Tongue (tissue), 3 donors: ENCODE results near the gene ZNF616. TPM values are rescaled to one million over a fixed set of nuclear protein-coding genes. Genes with fewer than 3 reads are reported as not detected.
"Not testable (repeated sequence)": the region's sequence is repeated elsewhere in the genome, so short reads cannot be mapped to it uniquely, and the experiment has no call there.

Experiments
- DNase-seq: peaks from one replicate; pipeline ENCODE4 v3.0.0-alpha.2; 2015
- small RNA-seq: library from RNA; depleted of rRNA; stranded (forward); fragments of <200 nt; gene quantifications from one replicate; pipeline ENCODE3, GENCODE V24; 2014; ENCODE audit warnings: low replicate concordance
- total RNA-seq: library from RNA; depleted of rRNA; stranded (reverse); fragments of >200 nt; gene quantifications from one replicate; pipeline ENCODE4 v1.2.3, GENCODE V29; 2014

The ZNF616 gene
- total RNA-seq, 1 donor from 2014 or later = 12.8 TPM

GRCh38 chr19:52102782-52103181 is 37.0 kb downstream of the ZNF616 start:
- DNase-seq = no peak

- no peak for DNase-seq
Observed at GRCh38 chr19:52101866-52102562, 37.7 kb downstream of the ZNF616 start.

GRCh38 chr19:52099497-52100138 is 40.1 kb downstream of the ZNF616 start:
- DNase-seq = no peak

DNA sequence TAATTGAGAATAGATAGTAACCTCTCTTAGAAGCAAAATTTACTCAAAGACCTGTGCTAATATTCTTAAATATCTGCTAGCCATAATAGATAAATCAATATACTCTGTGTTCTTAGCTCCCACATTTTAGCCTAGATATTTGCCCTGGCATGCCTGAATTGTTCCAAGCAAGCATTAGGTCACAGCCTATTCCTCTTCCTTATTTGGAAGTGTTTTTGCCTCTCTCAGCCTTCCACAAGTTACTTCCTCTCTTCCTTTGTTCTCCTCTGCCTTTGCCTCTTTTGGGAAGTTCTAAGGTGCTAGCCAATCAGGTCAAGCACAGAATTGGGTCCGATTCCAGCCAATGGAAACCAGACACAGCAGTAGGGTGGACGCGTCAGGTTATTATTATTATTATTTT is 43.3 kb downstream of the ZNF616 start:
- not testable (repeated sequence) for DNase-seq

GRCh38 chr19:52095172-52096014 is 44.3 kb downstream of the ZNF616 start, which contains the start of gene ZNF841:
ZNF841 (minus strand) TSS chr19:52095765; CDS start chr19:52084801, 10,964 bp downstream.
- peak; percentile 96 for DNase-seq

DNA sequence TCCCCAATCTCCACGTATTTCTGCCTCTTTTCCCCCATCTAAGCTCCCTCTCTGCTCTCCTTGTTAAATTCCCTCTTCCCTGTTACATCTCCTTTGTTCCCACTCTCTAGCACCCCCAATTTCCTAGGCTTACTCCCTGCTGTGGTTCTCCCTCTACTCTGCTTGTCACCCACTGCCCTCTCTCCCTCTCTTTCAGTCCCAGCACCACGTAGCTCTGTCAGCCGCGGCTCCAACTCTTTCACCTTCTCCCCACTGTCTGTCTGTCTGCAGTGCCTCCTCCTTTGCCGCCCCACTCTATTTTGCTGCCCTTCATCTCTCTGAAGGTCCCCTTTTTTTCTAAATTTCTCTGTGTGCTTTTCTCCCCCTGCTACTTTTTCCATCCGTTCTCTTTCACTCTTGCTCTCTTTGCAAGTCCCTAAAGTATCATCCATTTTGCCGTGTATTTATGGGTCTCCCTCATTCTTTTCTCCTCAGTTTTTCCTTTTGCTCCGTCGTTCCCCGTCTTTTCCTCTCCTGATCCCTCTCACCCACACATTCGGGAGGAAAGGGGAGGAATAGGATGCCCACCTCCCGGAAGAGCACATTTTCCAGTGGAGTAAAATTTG is 45.1 kb downstream of the ZNF616 start:
- peak; percentile 8 for DNase-seq

DNA sequence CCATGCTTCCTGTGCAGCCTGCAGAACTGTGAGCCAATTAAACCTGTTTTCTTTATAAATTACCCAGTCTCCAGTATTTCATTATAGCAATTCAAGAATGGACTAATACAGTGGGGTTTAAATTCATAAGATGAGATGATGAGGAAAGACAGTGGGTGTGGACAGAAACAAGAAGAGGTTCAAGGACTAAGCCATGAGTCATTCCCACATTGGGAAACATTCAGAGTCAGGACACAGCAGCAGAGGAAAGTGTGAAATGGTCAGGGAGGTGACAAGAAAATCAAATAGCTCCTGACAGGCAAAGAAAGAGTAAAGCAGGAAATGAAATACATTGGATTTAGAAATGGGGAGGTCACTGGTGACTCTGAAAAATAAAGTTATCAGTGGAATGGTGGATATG is 53.3 kb downstream of the ZNF616 start:
- DNase-seq = no peak

GRCh38 chr19:52070496-52070895 is 69.2 kb downstream of the ZNF616 start:
- DNase-seq = no peak

- no peak for DNase-seq
Observed at GRCh38 chr19:52069653-52070052, 70.1 kb downstream of the ZNF616 start.

DNA sequence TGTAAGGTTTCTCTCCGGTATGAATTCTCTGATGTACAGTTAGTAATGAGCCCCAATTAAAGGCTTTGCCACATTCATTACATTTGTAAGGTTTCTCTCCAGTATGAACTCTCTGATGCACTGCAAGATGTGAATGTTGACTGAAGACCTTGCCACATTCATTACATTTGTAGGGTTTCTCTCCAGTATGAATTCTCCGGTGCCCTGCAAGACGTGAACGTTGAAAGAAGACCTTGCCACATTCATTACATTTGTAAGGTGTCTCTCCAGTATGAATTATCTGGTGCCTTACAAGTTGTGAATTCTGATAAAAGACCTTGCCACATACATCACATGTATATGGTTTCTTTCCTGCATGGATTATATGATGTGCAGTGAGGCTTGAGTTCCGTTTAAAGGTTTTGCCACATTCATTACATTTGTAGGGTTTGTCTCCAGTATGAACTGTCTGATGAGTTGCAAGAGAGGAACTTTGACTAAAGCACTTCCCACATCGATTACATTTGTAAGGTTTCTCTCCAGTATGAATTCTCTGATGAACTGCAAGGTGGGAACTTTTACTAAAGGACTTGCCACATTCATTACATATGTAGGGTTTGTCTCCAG is 73.4 kb downstream of the ZNF616 start:
- no peak for DNase-seq

GRCh38 chr19:52065399-52065798 is 74.3 kb downstream of the ZNF616 start:
- DNase-seq = no peak

Small RNA genes lying within 50 kb of the gene (small RNA-seq; reads per million reads assigned to genes)
- not detected for gene RPL37P23

Other genes starting within 250 kb of the ZNF616 start
- gene ZNF649, start 234.9 kb downstream of the ZNF616 start, total RNA-seq = 15.4 TPM
- gene ZNF613, start 212.5 kb downstream of the ZNF616 start, total RNA-seq = 8.5 TPM
- 8.7 TPM for gene ZNF350, start 153.1 kb downstream of the ZNF616 start, total RNA-seq
- 19.5 TPM for gene ZNF615, start 131.7 kb downstream of the ZNF616 start, total RNA-seq
- gene ZNF614, start 111.6 kb downstream of the ZNF616 start, total RNA-seq = 11.1 TPM
- gene ZNF432, start 91.1 kb downstream of the ZNF616 start, total RNA-seq = 14.9 TPM
- 26.3 TPM for gene ZNF841, start 44.2 kb downstream of the ZNF616 start, total RNA-seq
- 10.6 TPM for gene ZNF836, start 31.7 kb upstream of the ZNF616 start, total RNA-seq
- 193 TPM for gene PPP2R1A, start 50.1 kb upstream of the ZNF616 start, total RNA-seq
- gene ZNF766, start 129.6 kb upstream of the ZNF616 start, total RNA-seq = 19.9 TPM
- 7.2 TPM for gene ZNF480, start 157.2 kb upstream of the ZNF616 start, total RNA-seq
- gene ZNF610, start 196.3 kb upstream of the ZNF616 start, total RNA-seq = 8.9 TPM
- gene ZNF880, start 230.0 kb upstream of the ZNF616 start, total RNA-seq = 27.4 TPM